Measurements from ENCODE around the gene SYNDIG1L. TPM values are rescaled to one million over a fixed set of nuclear protein-coding genes. Genes with fewer than 3 reads are reported as not detected.

The SYNDIG1L gene
- total RNA-seq = 1.6 TPM
- long read RNA-seq, partial matches to known transcripts = 0 of 3 reads
- long read RNA-seq, other reads (novel, unspliced or antisense) = 2 of 3 reads

DNA sequence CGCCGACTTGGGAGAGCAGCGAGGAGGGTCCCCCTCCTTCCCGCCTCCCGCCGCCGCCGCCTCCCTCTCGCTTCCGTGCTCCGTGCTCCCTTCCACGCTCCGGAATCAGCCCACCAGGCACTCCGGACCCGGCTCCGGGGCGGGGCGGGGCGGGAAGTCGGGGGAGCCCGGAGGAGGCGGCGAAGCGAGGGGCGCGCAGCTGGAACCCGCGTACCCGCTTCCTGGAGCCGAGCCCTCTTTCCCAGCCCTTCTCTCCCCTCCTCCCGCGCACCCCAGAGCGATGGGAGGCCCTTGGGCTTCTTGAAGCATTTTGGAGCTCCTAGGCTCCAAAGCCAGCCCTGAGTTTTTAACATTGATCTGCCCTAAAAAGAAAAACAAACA lies at the start of gene SYNDIG1L:
Gene SYNDIG1L, minus strand, starts transcription at position 9 of the 381 bp plus-strand sequence. CDS start 16,466 bp downstream, outside the sequence.
- no peaks in the 10 kb centered on the region for H3K9me3 ChIP-seq
- intact Hi-C loops (cut with DNase I) = no loop called here
- ATAC-seq = no peak
- no peaks in the 10 kb centered on the region for H3K36me3 ChIP-seq
- TF ChIP-seq, protein P1, sequence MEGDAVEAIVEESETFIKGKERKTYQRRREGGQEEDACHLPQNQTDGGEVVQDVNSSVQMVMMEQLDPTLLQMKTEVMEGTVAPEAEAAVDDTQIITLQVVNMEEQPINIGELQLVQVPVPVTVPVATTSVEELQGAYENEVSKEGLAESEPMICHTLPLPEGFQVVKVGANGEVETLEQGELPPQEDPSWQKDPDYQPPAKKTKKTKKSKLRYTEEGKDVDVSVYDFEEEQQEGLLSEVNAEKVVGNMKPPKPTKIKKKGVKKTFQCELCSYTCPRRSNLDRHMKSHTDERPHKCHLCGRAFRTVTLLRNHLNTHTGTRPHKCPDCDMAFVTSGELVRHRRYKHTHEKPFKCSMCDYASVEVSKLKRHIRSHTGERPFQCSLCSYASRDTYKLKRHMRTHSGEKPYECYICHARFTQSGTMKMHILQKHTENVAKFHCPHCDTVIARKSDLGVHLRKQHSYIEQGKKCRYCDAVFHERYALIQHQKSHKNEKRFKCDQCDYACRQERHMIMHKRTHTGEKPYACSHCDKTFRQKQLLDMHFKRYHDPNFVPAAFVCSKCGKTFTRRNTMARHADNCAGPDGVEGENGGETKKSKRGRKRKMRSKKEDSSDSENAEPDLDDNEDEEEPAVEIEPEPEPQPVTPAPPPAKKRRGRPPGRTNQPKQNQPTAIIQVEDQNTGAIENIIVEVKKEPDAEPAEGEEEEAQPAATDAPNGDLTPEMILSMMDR (IDR thresholded peaks at IDR 0.05) = no peak
- H3K4me1 ChIP-seq = peaks cover 3% of the 10 kb centered on the region
- no peak for DNase-seq
- H3K27me3 ChIP-seq (ENCODE audit: low read depth) = peaks cover 21% of the 10 kb centered on the region
- H3K27ac ChIP-seq = no peak within 1 kb of the TSS
- H3K4me3 ChIP-seq = no peak within 1 kb of the TSS

DNA sequence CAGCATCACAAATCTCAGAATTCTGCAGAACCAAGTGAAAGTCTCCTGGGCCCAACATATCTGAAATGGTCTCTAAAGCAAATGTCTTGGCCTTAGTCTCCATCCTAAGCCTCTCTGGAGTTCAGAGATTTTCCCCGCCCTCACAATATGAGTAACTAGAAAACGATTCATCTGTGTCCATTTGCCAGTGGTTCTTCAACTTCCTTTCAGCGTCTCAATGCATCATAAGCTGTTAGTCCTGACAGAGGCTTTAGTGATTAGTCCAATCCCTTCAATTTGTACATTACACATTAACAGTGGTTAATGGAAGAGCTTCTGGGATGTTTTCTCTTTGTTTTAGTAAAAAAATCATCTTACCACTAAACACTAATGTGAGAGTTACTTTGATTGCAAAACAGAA lies 49.7 kb upstream of the SYNDIG1L start:
- no peaks in the 10 kb centered on the region for H3K9me3 ChIP-seq
- no peaks in the 10 kb centered on the region for H3K27me3 ChIP-seq (ENCODE audit: low read depth)
- intact Hi-C loops (cut with DNase I) = no loop called here
- DNase-seq (no peak), ATAC-seq (no peak)
- H3K36me3 ChIP-seq = peaks cover 77% of the 10 kb centered on the region
- TF ChIP-seq, protein P1 (IDR thresholded peaks at IDR 0.05) = no peak
- H3K4me3 ChIP-seq = no peak overlapping the region
- H3K4me1 ChIP-seq = no peaks in the 10 kb centered on the region
- H3K27ac ChIP-seq = no peak overlapping the region

DNA sequence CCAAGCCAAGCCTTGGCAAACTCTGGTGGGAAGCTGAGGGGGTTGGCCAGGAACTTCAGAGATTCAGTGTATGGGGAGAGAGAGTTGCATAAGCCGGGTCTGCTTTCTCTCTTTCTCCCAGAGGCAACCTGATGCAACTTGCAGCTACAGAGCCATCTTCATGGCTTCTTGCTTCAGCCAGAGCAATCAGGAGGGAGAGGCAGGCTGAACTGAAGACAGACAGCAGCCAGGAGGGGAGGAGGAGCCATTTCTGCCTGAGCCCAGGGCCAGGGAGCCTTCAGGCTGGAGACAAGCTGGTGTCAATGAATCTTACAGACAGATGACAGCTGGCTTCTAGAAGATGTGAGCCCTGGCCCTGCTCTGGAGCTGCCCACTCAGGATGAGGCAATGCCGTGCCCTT lies 48.4 kb upstream of the SYNDIG1L start:
- Histone ChIP-seq H3K27ac (no peak overlapping the region), H3K9me3 (no peaks in the 10 kb centered on the region), H3K27me3 (ENCODE audit: low read depth) (no peaks in the 10 kb centered on the region), H3K36me3 (peaks cover 75% of the 10 kb centered on the region), H3K4me1 (peaks cover 12% of the 10 kb centered on the region), H3K4me3 (no peak overlapping the region)
- DNase-seq (no peak), ATAC-seq (no peak)
- intact Hi-C loops (cut with DNase I) = no loop called here
- TF ChIP-seq, protein P1 (IDR thresholded peaks at IDR 0.05) = no peak

DNA sequence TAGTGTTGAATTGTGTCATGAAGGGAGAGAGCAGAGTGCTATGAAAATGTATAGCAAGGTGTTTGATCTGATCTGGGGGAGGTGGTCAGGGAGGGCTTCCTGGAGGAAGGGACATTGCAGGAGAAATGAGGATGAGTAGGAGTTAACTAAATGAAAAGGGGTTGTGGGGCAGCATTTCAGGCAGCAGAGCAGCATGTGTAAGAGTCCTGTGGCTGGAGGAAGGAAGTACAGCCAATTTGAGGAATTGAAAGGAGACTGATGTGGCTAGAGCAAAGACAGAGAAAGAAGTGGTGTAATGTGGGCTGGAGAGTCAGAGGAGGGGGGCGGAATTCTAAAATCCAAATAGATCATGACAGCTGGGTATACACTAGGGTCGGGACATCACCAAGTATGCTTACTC lies 46.6 kb upstream of the SYNDIG1L start:
- intact Hi-C loops (cut with DNase I) = no loop called here
- DNase-seq (no peak), ATAC-seq (peak; percentile 18 to 59)
- no peaks in the 10 kb centered on the region for H3K9me3 ChIP-seq
- H3K27ac ChIP-seq = no peak overlapping the region
- peaks cover 12% of the 10 kb centered on the region for H3K4me1 ChIP-seq
- no peaks in the 10 kb centered on the region for H3K27me3 ChIP-seq (ENCODE audit: low read depth)
- no peak overlapping the region for H3K4me3 ChIP-seq
- TF ChIP-seq, protein P1 (IDR thresholded peaks at IDR 0.05) = no peak
- H3K36me3 ChIP-seq = peaks cover 58% of the 10 kb centered on the region

DNA sequence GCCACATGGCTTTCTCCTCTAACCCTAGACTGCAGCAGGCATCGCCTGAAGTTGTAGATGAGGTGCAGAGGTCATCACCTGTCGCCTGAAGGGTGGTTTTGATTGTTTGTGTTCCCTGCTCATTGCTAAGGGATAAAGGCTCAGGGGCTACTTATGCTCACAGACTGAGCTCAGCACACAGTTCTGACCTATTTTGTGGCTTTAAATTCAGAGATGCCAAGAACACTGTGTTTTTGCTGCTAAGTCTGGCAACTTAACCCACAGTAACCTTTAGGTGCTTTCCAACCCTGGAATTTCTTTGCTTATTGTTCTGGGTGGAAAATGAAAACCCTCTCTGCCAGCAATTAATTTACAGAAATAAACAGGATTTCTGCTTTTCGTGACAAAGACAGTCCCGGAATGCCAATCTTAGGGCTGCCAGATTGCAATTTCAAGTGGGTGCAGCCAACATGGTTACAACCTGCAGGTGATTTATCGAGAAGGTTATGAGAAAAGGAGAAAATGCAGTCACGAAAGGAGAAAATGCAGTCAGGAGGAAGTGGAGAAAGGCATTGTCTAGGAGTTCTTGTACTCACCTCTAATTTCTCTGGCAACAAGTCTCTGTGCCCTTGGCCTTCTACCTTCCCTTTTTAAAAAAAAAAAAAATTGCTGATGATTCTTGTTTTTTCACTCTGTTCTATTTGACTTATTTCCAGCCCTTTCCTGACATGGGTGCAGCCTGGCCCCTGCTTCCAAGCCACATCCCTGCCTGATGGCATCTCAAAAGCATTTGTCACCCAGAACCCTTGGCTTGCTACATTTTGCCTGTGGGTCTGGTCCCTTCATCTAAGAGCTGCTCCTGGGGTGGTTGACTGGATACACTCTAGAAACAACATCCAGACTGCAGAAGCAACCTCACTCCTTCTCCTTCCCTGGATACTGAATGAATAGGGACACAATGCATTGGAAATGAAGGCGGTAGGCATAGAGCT lies 43.8 kb upstream of the SYNDIG1L start:
- Histone ChIP-seq H3K9me3 (no peaks in the 10 kb centered on the region), H3K4me1 (peaks cover 12% of the 10 kb centered on the region), H3K36me3 (peaks cover 35% of the 10 kb centered on the region), H3K27me3 (ENCODE audit: low read depth) (no peaks in the 10 kb centered on the region), H3K4me3 (no peak overlapping the region), H3K27ac (no peak overlapping the region)
- TF ChIP-seq, protein P1 (IDR thresholded peaks at IDR 0.05) = no peak
- intact Hi-C loops (cut with DNase I) = no loop called here
- DNase-seq (no peak), ATAC-seq (no peak)

Data from lower lobe of right lung (tissue), 2 donors.